HG02970 (cell line): ENCODE measurements around the gene B4GALT6.

Source experiments
- ATAC-seq: cut with Tn5 transposase; IDR thresholded peaks from one replicate; pipeline ENCODE4 v1.9.1; 2021; ENCODE audit warnings: mild to moderate bottlenecking, moderate library complexity, moderate number of reproducible peaks; ENCODE audit not compliant: unreplicated experiment, low FRiP score

Gene B4GALT6

DNA sequence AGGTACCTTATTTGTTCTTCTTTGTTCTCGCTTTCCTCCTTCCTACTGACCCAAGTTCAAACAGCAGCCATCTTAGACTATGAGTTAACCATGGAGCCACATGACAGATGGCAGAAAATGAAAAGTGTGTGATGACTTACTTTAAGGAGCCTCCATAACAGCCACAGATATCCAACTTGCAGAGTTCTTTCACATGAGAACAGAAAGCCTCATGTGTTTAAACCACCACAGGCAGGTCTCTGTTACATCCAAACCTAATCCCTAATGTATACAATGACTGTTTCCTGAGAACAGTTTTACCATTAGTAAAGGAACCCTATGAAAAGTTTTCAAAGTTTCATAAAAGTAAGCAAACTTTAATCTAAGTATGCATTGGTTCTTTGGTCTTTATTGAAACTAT, 20.3 kb downstream of the B4GALT6 start:
- no peak for ATAC-seq

DNA sequence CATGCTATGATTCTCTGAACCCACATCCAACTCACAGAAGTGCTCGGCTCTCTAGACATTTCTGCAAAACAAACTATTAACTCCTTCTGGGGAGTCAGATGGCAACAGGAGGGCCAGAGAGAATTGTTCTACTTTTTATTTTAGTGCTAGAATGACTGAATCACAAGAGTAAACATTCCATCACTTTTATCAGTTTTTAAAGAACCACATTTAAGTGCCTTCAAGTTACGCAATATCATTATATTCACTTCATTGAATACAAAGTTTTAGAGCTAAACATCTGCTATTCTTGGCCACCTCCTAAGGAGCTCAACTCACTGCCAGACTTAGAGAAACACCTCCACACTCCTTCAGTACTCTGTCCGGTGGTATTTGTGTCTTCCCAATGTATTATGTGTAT, 22.4 kb downstream of the B4GALT6 start:
- no peak for ATAC-seq

GRCh38 chr18:31660763-31661162, 23.6 kb downstream of the B4GALT6 start:
- no peak for ATAC-seq

DNA sequence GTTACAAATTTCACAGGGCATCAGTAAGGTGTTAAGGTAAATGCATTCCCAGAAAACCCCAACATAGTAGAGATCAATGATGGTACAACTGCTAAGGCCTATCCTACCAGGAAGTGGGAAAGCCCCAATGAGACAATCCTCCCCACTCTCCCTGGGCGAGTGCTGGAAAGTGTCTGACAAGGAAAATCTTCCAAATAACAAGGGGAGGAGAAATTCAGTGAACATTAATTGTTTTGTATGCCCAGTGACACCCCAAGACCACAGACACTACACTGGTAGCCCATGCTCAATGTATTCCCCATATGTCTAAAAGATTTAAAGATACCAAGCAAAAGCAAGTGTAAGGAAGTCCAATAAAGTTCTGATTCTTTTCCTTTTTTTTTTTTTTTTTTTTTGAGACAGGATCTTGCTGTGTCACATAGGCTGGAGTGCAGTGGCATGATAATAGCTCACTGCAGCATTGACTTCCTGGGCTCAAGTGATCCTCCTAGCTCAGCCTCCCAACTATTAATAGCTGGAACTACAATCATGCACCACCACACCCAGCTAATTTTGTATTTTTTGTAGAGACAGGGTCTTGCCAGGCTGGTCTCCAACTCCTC, 24.7 kb downstream of the B4GALT6 start:
- no peak for ATAC-seq

DNA sequence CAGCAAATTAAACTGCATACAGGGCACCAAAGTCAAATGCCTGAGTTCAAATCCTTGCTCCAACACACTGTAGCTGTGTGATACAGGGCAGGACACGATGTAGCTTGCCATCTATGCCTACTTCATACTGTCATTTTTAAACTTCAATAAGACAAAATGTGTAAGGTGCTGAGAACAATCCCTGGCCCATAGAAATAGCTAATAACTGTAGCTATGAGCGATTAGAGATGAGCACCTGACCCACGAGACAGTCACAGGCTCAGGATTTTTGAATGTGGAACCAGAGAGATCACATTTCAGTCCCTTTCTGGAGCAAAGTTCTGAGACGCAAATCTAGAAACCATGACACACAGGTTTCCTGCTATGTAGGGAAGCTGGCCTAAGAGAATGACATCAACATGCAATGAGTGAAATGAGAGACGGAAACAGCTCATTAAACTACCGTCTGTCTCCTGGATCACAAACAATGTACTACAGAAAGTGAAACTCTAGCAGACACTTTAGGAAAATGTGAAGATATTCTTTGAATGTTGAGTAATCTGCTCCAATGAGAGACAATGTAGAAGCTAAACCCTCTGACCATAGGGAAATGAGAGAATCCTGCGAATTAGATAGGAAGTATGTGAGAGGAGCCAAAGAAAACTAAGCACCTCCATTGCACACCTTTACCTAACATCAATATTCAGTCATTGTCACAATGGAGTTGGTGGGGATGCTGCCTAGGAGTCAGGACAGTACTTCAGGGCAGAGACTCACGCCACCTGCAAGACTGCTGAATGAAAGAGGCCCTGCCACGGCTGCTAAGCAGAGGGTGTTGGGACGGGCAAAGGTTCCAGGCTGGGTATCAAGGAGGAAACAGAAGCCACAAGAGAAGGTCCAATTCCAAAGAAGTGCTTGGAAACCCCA, 25.5 kb downstream of the B4GALT6 start:
- peak; percentile 55 for ATAC-seq

DNA sequence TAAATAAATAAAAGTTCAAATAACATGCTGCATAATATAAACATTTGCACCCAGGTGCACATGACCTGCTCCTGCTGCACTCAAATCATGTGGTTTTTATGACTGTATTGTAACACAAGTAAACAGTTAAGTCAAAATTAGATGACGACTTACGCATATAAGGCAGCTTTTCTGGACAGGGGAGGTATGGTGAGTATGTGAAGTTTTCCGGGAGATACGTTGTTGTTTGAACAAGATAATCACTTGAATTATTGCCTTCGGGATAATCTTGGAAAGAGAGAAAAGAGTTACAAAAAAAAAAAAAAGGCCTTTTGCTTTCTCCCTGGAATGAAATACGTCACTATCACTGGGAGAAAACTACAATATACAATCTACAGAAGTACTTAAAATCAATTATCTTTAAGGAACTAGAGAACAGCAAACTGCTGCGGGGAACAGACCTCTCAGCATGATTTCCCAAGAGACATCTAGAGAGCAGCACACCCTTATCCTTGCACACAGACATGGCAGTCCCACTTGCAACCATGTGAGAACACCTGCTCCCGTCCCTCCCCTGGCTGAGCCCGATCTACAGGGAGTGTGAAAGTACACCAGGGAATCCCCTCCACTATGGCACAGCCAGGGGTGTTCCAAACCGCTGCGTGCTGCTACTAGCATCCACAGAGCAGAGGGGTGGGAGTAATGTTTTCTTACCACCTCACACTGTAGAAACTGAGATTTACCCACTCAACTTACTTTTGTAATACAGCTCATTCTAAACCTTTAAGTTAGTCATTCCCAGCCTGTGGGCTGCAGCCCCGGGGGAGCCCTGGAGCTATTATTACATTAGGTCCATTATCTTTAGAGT, 26.3 kb downstream of the B4GALT6 start:
- peak; percentile 72 for ATAC-seq

GRCh38 chr18:31656754-31657153, 27.6 kb downstream of the B4GALT6 start:
- no peak for ATAC-seq

DNA sequence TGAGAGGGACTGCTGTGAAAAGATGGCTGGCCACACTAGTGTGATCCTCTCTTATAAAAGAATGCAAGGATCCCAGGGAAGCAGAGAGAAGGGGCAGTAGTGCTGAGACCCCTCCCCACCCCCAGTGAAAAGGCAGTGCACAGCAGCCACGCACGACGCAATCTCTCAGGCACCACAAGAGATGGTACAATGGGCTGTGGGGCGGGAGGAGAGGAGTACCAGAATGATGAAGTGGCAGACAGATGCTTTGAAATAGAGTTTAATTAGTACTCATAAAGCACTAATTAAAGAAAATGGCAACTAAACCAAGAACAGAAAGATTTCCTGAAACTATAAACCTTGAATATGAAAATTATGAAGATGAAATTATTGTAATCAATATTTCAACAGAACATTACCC, 29.0 kb downstream of the B4GALT6 start:
- ATAC-seq = no peak

DNA sequence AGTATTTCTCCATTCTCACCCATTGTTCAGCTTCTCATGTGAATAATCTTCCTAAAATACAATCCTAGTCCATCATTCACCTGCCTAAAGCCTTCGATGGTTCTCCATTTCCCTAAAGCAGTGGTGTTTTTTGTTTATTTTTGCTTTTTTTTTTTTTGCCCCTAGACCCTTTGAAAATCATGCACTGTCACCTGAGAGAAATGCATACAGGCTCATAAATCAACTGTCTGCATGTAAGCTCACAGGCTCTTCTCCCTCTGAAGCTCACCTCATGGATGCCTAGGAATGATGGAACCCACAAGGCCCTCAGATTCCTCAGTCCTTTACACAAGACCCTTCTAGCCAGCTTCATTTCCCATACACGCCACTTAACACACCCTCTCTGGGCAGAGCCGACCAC, 31.5 kb downstream of the B4GALT6 start:
- ATAC-seq = no peak

- ATAC-seq = no peak
These were observed 32.0 kb downstream of the B4GALT6 start for GRCh38 chr18:31652357-31652756.

DNA sequence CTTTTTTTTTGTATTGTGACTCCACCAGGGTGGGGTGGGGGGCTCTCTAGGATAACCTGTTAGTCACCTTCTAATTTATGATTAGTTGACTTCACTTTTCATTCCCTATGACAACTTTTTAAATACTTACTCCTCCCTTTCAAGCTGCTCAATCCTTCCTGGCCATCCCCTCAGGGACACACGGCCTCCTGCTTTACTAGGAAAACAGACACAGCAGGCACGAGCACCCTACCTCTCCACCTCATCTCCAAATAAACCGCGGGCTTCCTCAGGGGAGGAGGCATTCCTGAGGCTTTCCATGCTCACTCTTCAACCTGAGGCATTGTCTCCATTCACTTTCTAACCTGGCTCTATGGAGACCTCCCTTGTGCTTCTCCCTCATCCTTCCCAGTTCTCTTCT, 33.0 kb downstream of the B4GALT6 start:
- ATAC-seq = no peak

DNA sequence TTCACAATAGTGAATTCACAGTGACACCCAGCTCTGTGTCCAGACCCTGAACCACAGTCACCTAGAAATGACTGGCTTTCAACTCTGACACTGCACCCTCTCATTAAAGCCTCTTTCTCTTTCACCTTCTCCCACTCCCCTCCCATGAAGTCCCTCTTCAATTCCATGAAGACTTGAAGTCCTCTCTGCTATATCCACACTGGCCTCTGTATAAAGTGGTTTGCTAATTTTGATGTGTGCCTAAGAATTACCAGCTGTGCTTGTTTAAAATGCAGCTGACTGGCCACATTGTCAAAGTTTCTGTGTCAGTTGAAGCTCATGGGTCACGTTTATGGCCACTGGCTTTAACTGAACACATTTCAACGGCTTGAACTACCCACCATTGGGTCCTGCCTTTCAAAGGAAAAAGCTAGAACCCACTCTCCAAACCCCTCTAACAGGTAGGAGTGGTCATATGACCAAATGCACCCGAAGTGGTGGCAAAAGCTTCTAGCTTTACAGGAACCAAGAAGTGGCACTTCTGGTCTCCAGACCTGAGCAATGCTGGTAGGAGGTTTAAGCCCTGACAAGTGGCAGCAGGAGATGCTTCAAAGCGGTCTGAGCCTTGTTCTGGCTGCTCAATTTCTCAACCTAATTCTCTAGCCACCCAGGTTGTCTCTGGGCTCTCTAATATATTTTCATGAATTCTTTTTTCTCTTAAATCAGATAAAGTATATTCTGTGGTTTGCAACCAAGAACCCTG, 34.2 kb downstream of the B4GALT6 start:
- peak; percentile 36 for ATAC-seq

DNA sequence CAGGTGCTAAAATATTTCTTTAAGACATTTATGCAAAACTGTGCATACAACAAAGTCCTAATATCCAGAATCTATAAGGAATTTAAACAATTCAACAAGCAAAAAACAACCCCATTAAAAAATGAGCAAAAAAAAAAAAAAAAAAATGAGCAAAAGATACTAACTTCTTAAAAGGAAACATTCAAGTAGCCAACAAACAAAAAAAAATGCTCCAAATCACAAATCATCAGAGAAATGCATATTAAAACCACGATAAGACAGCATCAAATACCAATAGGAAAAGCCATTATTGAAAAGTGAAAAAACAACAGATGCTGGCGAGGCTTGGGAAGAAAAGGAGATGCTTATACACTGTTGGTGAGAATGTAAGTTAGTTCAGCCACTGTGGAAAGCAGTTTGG, 34.9 kb downstream of the B4GALT6 start:
- no peak for ATAC-seq

GRCh38 chr18:31648966-31649429, 35.4 kb downstream of the B4GALT6 start:
- ATAC-seq = peak; percentile 60

- ATAC-seq = no peak
These were observed 35.9 kb downstream of the B4GALT6 start for GRCh38 chr18:31648458-31648857.

DNA sequence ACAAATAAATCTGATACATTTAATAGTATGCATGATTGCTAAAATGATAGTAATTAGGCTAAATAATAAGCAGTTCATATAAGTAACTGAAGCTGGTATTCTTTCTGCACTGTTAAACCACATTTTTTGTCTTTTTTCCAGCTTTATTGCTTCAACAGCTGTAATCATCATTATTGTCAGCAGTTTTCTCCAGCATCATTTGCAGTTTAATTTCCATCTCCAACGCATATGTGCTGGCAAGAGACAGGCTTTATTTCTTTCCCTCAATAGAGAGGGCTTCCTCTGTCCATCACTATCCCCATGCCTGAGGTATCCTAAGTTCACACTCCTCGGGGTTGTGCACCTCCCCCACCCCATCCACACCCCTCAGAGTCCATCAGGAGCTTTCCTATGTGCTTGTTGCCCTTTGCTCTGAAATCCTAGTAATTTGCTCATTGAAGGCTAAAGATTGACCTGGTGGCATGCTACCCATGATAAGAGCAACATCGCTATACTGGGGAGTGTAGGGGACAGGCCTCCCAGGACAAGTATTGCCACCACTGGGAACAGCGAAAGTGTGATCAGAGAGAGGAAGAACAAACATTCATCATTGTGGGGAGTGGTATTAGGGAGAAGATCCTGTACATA, 37.1 kb downstream of the B4GALT6 start:
- ATAC-seq = no peak

GRCh38 chr18:31646332-31647126, 37.9 kb downstream of the B4GALT6 start:
- no peak for ATAC-seq

- no peak for ATAC-seq
These were observed 39.0 kb downstream of the B4GALT6 start for GRCh38 chr18:31645411-31645810.

- ATAC-seq = no peak
These were observed 41.4 kb downstream of the B4GALT6 start for GRCh38 chr18:31643003-31643402.
